Testis (tissue), 3 donors: ENCODE data around the gene SART1. TPM values are rescaled to one million over a fixed set of nuclear protein-coding genes. Genes with fewer than 3 reads are reported as not detected.
"Not testable (repeated sequence)": the region's sequence is repeated elsewhere in the genome, so short reads cannot be mapped to it uniquely, and the experiment has no call there.

Experiments used
- DNase-seq: peaks from one replicate; pipeline ENCODE4 v3.0.0-alpha.2; 2019
- H3K27ac ChIP-seq, 2 donors: fragments of 200-600 bp; sonication (generic); one replicate each; pipeline ENCODE4 v1.5.1; 2019
- H3K27me3 ChIP-seq: fragments of 200-600 bp; sonication (generic); one replicate; pipeline ENCODE4 v1.5.1; 2019
- H3K36me3 ChIP-seq: fragments of 200-600 bp; sonication (generic); one replicate; pipeline ENCODE4 v1.5.1; 2017; ENCODE audit warnings: low read depth; ENCODE audit errors: missing control alignments
- H3K4me1 ChIP-seq: fragments of 200-600 bp; sonication (generic); one replicate; pipeline ENCODE4 v1.5.1; 2019
- H3K4me3 ChIP-seq, 2 donors: fragments of 200-600 bp; sonication (generic); one replicate each; pipeline ENCODE4 v1.5.1; 2017 to 2019
- H3K9me3 ChIP-seq: fragments of 200-600 bp; sonication (generic); one replicate; pipeline ENCODE4 v1.5.1; 2017
- POLR2A ChIP-seq: fragments of 450-650 bp; IDR thresholded peaks from one replicate; pipeline ENCODE4 v1.6.1; 2017; ENCODE audit warnings: antibody characterized with exemption, mild to moderate bottlenecking, moderate library complexity
- WGBS, 2 donors: methylation state at CpG; one replicate each; pipeline ENCODE4 v1.1.5; 2018; 5-methylcytosine and 5-hydroxymethylcytosine counted together
- intact Hi-C: fragments of 100-400 bp; cut with DNase I; formaldehyde crosslinking; loops from one replicate; pipeline ENCODE4 v1.15.1; 2023; ENCODE audit warnings: low total_unique reads
- polyA plus RNA-seq: library from polyadenylated mRNA; stranded (reverse); fragments of 350-450 nt; fragmentation: Illumina TruSeq; extraction: RNeasy Lipid Tissue Mini Kit (QIAGEN cat#74804); gene quantifications from one replicate; pipeline ENCODE4 v1.2.3, GENCODE V29; 2014; ENCODE audit warnings: low read depth, low replicate concordance; ENCODE audit not compliant: insufficient read depth
- total RNA-seq, 2 donors: library from RNA; depleted of rRNA; stranded (reverse); fragments of >200 nt; gene quantifications; one replicate each; pipeline ENCODE4 v1.2.3, GENCODE V29; 2016
- TF ChIP-seq, protein P1 (sequence below), 3 experiments: fragments of 450-650 bp in 2 of 3; fragments of 200-600 bp in 1 of 3; sonication (generic) in 1 of 3; IDR thresholded peaks; one replicate each; pipeline ENCODE4 v1.5.1; 2016 to 2019; ENCODE audit warnings: antibody characterized with exemption in 3 of 3, mild to moderate bottlenecking in 2 of 3, moderate library complexity in 1 of 3

SART1 gene
- total and polyA plus RNA-seq, 3 donors from 2014 or later = 56.8 to 102 (median 81.1) TPM

DNA sequence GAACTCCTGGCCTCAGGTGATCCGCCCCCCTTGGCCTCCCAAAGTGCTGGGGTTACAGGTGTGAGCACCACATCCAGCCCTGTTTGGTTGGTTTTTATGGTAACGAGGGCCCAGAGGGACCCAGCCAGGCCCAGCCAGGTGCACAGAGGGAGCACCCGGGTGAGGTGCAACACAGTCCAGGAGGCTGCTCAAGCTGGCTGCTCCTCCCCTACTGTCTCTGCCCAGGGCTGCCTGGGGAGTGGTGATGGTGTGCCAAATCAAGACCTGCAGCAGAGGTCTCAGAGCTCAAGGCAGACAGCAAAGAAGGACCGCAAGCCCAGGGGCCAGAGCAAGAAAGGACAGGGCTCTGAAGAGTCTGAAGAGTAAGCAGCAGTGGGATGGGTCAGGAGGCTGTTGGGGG, 14.9 kb upstream of the SART1 start:
- no peak for TF ChIP-seq POLR2A
- TF ChIP-seq, protein P1, sequence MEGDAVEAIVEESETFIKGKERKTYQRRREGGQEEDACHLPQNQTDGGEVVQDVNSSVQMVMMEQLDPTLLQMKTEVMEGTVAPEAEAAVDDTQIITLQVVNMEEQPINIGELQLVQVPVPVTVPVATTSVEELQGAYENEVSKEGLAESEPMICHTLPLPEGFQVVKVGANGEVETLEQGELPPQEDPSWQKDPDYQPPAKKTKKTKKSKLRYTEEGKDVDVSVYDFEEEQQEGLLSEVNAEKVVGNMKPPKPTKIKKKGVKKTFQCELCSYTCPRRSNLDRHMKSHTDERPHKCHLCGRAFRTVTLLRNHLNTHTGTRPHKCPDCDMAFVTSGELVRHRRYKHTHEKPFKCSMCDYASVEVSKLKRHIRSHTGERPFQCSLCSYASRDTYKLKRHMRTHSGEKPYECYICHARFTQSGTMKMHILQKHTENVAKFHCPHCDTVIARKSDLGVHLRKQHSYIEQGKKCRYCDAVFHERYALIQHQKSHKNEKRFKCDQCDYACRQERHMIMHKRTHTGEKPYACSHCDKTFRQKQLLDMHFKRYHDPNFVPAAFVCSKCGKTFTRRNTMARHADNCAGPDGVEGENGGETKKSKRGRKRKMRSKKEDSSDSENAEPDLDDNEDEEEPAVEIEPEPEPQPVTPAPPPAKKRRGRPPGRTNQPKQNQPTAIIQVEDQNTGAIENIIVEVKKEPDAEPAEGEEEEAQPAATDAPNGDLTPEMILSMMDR (IDR thresholded peaks at IDR 0.05) = no peak
- intact Hi-C loops = no loop called here
- DNase-seq = no peak
- H3K9me3 ChIP-seq = no peaks in the 10 kb centered on the region
- WGBS, 2 donors = 95 to 100% methylated on average over 1 to 4 of the region's 4 CpGs
- no peaks in the 10 kb centered on the region for H3K36me3 ChIP-seq
- no peaks in the 10 kb centered on the region for H3K27me3 ChIP-seq
- H3K4me1 ChIP-seq = no peaks in the 10 kb centered on the region
- no peak overlapping the region for H3K27ac ChIP-seq
- H3K4me3 ChIP-seq = no peak overlapping the region

DNA sequence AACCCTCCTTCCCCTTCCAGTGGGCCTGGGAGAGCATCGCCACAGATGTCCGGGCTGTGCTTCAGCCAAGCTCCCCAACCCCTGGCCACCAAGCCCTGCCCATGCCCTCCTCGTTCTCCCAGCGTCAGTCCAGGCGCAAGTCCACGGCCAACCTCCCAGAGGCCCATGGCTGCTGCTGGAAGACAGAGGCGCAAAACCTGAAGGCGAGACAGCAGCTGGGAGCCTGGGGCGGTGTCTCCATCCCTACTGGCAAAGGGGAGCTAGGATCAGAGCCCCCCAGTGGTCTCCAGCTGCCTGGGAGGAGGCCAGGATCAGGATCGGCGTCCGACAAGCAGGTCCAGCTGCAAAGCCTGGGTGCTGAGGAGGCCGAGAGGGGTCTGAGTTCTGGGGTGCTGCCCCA, 14.4 kb upstream of the SART1 start:
- Histone ChIP-seq H3K36me3 (no peaks in the 10 kb centered on the region), H3K27ac (no peak overlapping the region), H3K4me3 (no peak overlapping the region), H3K27me3 (no peaks in the 10 kb centered on the region), H3K9me3 (no peaks in the 10 kb centered on the region), H3K4me1 (no peaks in the 10 kb centered on the region)
- DNase-seq = no peak
- TF ChIP-seq, protein P1 (IDR thresholded peaks at IDR 0.05) = no peak
- TF ChIP-seq POLR2A = no peak
- intact Hi-C loops = no loop called here
- 60 to 70% methylated on average over 10 to 13 of the region's 13 CpGs for WGBS, 2 donors

DNA sequence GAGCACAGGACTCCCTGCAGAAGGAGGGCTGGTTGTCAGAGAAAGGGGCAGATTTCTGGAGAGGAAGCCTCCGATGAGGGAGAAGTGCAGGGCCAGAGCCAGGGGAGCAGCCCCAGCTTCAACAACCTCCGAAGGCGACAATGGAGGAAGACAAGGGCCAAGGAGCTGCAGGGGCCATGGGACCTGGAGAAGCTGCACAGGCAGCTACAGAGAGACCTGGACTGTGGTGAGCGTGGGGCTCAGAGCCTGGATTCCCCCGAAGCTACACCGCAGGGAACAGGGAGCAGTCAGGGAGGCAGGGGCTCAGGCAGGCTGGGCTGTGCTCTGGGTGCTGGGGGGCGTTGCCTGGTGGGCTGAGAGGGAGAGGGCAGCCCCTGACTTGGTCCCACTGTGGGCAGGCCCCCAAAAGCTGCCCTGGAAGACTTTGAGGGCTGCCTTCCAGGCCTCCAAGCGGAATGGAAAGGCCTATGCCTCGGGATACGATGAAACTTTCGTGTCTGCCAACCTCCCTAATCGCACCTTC, 13.9 kb upstream of the SART1 start:
- DNase-seq = no peak
- H3K4me1 ChIP-seq = no peaks in the 10 kb centered on the region
- no peaks in the 10 kb centered on the region for H3K9me3 ChIP-seq
- intact Hi-C loops = no loop called here
- no peaks in the 10 kb centered on the region for H3K27me3 ChIP-seq
- TF ChIP-seq POLR2A = no peak
- TF ChIP-seq, protein P1 (IDR thresholded peaks at IDR 0.05) = no peak
- WGBS, 2 donors = 79 to 90% methylated on average over 10 to 12 of the region's 12 CpGs
- H3K36me3 ChIP-seq = no peaks in the 10 kb centered on the region
- H3K27ac ChIP-seq = no peak overlapping the region
- H3K4me3 ChIP-seq = no peak overlapping the region

DNA sequence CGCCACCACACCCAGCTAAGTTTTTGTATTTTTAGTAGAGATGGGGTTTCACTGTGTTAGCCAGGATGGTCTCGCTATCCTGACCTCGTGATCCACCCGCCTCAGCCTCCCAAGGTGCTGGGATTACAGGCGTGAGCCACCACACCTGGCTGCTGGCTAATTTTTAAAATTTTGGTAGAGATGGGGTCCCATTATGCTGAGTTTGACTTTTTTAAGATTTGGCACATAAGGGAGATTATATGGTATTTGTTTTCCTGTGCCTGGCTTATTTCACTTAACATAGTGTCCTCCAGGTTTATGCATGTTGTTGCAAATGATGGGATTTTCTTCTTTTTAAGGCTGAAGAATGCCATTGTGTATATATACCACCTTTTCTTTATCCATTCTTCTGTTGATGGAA, 10.8 kb upstream of the SART1 start:
- H3K36me3 ChIP-seq, H3K9me3 ChIP-seq, H3K4me1 ChIP-seq, intact Hi-C loops, H3K27me3 ChIP-seq, H3K4me3 ChIP-seq, DNase-seq, H3K27ac ChIP-seq: not testable (repeated sequence)
- WGBS, 2 donors = 92 to 99% methylated on average over 5 of the region's 5 CpGs

DNA sequence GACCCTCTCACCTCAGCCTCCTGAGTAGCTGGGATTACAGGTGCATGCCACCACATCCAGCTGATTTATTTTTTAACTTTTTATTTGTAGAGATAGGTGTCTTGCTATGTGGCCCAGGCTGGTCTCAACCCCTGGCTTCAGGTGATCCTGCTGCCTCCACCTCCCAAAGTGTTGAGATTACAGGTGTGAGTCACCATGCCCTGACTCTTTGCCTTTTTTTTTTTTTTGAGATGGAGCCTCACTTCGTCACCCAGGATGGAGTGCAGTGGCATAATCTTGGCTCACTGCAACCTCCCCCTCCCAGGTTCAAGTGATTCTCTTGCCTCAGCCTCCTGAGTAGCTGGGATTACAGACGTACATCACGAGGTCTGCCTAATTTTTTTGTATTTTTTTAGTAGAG, 9.9 kb upstream of the SART1 start:
- DNase-seq, H3K27ac ChIP-seq, H3K4me1 ChIP-seq, H3K36me3 ChIP-seq, intact Hi-C loops, H3K9me3 ChIP-seq, H3K27me3 ChIP-seq, H3K4me3 ChIP-seq: not testable (repeated sequence)
- WGBS, 2 donors = 71 to 83% methylated on average over 3 of the region's 3 CpGs

DNA sequence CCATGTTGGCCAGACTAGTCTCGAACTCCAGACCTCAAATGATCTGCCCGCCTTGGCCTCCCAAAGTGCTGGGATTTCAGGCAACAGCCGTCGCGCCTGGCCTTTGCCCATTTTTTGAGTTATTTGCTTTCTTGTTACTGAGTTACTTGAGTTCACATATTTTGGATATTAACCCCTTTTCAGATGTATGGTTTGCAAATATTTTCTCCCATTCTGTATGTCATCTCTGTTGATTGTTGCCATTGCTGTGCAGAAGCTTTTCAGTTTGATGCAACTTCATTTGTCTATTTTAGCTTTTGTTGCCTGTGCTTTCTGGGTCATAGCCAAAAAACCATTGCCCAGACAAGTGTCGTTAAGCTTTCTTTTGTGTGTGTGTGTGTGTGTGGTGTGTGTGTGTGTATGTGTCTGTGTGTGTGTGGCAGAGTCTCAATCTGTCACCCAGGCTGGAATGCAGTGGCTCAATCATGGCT, 9.4 kb upstream of the SART1 start:
- WGBS, 2 donors = 76 to 79% methylated on average over 6 of the region's 6 CpGs
- intact Hi-C loops = no loop called here
- H3K36me3 ChIP-seq = no peaks in the 10 kb centered on the region
- H3K27ac ChIP-seq = no peak overlapping the region
- no peak overlapping the region for H3K4me3 ChIP-seq
- no peak for DNase-seq
- H3K9me3 ChIP-seq = no peaks in the 10 kb centered on the region
- TF ChIP-seq, protein P1 (IDR thresholded peaks at IDR 0.05) = no peak
- no peak for TF ChIP-seq POLR2A
- H3K4me1 ChIP-seq = no peaks in the 10 kb centered on the region
- H3K27me3 ChIP-seq = no peaks in the 10 kb centered on the region
